ENCODE data around the gene AADAC. TPM values are rescaled to one million over a fixed set of nuclear protein-coding genes. Genes with fewer than 3 reads are reported as not detected.

Gene AADAC
- total RNA-seq, 4 donors from 2014 or later, result not detected

GRCh38 chr3:151794080-151794479 is 19.8 kb upstream of the AADAC start:
- Histone ChIP-seq H3K36me3 (no peaks in the 10 kb centered on the region), H3K27ac (replicated peaks in 1 of 4) (no peak overlapping the region), H3K4me1 (no peaks in the 10 kb centered on the region), H3K9me3 (no peaks in the 10 kb centered on the region), H3K27me3 (no peaks in the 10 kb centered on the region), H3K4me3 (no peak overlapping the region)
- 84% methylated on average over 2 of the region's 2 CpGs for WGBS
- intact Hi-C loops (cut with DNase I), result no loop called here
- no peak for DNase-seq (ENCODE audit: extremely low spot score)
- TF ChIP-seq, protein P1, sequence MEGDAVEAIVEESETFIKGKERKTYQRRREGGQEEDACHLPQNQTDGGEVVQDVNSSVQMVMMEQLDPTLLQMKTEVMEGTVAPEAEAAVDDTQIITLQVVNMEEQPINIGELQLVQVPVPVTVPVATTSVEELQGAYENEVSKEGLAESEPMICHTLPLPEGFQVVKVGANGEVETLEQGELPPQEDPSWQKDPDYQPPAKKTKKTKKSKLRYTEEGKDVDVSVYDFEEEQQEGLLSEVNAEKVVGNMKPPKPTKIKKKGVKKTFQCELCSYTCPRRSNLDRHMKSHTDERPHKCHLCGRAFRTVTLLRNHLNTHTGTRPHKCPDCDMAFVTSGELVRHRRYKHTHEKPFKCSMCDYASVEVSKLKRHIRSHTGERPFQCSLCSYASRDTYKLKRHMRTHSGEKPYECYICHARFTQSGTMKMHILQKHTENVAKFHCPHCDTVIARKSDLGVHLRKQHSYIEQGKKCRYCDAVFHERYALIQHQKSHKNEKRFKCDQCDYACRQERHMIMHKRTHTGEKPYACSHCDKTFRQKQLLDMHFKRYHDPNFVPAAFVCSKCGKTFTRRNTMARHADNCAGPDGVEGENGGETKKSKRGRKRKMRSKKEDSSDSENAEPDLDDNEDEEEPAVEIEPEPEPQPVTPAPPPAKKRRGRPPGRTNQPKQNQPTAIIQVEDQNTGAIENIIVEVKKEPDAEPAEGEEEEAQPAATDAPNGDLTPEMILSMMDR (IDR thresholded peaks at IDR 0.05), result no peak
- no peak for TF ChIP-seq POLR2AphosphoS5 (IDR thresholded peaks at IDR 0.05)
- TF ChIP-seq EP300 (IDR thresholded peaks at IDR 0.05), result no peak
- no peak for TF ChIP-seq POLR2A (IDR thresholded peaks at IDR 0.05; ENCODE audit: low read depth)

DNA sequence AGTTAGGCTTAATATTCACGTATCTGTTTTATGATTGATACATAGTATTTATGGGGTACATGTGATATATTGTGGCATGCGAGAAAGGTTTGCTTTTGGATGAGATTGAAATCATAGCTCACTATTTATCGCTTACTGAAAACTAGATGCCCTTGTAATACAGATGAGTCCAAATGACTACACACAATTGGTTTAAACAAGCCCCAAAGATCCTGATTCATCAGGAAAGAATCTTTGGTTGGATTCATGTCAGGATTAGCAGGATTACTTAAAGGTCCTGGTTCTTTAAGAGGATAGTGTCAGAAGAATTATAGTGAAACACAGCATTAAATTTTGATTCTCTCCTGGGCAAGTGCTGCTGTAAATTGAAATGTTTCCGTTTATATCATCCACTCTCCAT is 18.6 kb upstream of the AADAC start:
- H3K27ac ChIP-seq (replicated peaks in 1 of 4), result no peak overlapping the region
- H3K36me3 ChIP-seq, result no peaks in the 10 kb centered on the region

DNA sequence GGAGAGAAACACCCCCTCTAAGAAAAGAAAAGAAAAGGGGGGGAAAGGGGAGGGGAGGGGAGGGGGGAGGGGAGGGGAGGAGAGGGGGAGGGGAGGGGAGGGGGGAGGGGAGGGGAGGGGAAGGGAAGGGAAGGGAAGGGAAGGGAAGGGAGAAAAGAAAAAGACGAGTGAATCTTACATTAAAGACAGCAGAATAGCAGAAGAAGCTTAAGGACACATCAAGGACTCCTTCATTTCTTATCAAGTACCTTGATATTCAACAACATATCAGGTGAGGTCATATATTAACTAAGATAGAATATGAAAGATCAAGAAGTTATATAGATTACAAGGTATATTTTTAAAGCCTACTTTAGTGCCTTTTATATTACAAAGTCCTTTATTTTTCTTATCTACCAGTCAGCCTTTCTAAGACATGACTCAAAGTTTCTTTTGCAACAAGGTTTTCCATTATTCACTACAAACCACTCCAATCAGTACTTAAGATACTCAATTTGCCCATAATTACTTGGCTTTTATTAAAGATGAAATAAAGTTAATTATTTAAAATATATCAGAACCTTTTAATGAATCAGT is 17.7 kb upstream of the AADAC start:
- no peak for TF ChIP-seq POLR2A (IDR thresholded peaks at IDR 0.05; ENCODE audit: low read depth)
- TF ChIP-seq, protein P1 (IDR thresholded peaks at IDR 0.05), result no peak
- TF ChIP-seq POLR2AphosphoS5 (IDR thresholded peaks at IDR 0.05), result no peak
- no peak for TF ChIP-seq EP300 (IDR thresholded peaks at IDR 0.05)
- WGBS, result 67% methylated on average over 1 of the region's 1 CpG
- no peak for DNase-seq (ENCODE audit: extremely low spot score)
- Histone ChIP-seq H3K36me3 (no peaks in the 10 kb centered on the region), H3K27me3 (no peaks in the 10 kb centered on the region), H3K27ac (replicated peaks in 1 of 4) (no peak overlapping the region), H3K9me3 (no peaks in the 10 kb centered on the region), H3K4me3 (no peak overlapping the region), H3K4me1 (no peaks in the 10 kb centered on the region)
- intact Hi-C loops (cut with DNase I), result no loop called here

More for the DNA sequence above, 18.6 kb upstream of the AADAC start:
- intact Hi-C loops (cut with DNase I), result no loop called here
- H3K9me3 ChIP-seq, result no peaks in the 10 kb centered on the region
- WGBS, result 65% methylated on average over 4 of the region's 4 CpGs
- no peak overlapping the region for H3K4me3 ChIP-seq
- no peaks in the 10 kb centered on the region for H3K4me1 ChIP-seq
- no peak for DNase-seq (ENCODE audit: extremely low spot score)
- TF ChIP-seq EP300 (IDR thresholded peaks at IDR 0.05) (no peak), POLR2AphosphoS5 (IDR thresholded peaks at IDR 0.05) (no peak), POLR2A (IDR thresholded peaks at IDR 0.05; ENCODE audit: low read depth) (no peak)
- TF ChIP-seq, protein P1 (IDR thresholded peaks at IDR 0.05), result no peak
- no peaks in the 10 kb centered on the region for H3K27me3 ChIP-seq

- Histone ChIP-seq H3K27me3 (no peaks in the 10 kb centered on the region), H3K4me3 (no peak overlapping the region), H3K4me1 (no peaks in the 10 kb centered on the region), H3K27ac (replicated peaks in 1 of 4) (no peak overlapping the region), H3K9me3 (no peaks in the 10 kb centered on the region), H3K36me3 (no peaks in the 10 kb centered on the region)
- TF ChIP-seq POLR2AphosphoS5 (IDR thresholded peaks at IDR 0.05) (no peak), POLR2A (IDR thresholded peaks at IDR 0.05; ENCODE audit: low read depth) (no peak), EP300 (IDR thresholded peaks at IDR 0.05) (no peak)
- TF ChIP-seq, protein P1 (IDR thresholded peaks at IDR 0.05), result no peak
- no peak for DNase-seq (ENCODE audit: extremely low spot score)
- WGBS, result 74% methylated on average over 2 of the region's 2 CpGs
- intact Hi-C loops (cut with DNase I), result no loop called here
Measured at GRCh38 chr3:151798466-151798865, 15.4 kb upstream of the AADAC start.

GRCh38 chr3:151800431-151800830 is 13.5 kb upstream of the AADAC start:
- TF ChIP-seq, protein P1 (IDR thresholded peaks at IDR 0.05), result no peak
- TF ChIP-seq POLR2AphosphoS5 (IDR thresholded peaks at IDR 0.05) (no peak), EP300 (IDR thresholded peaks at IDR 0.05) (no peak), POLR2A (IDR thresholded peaks at IDR 0.05; ENCODE audit: low read depth) (no peak)
- H3K4me1 ChIP-seq, result peaks cover 0 to 10% (median 4%) of the 10 kb centered on the region in 4 donors
- H3K36me3 ChIP-seq, result no peaks in the 10 kb centered on the region
- H3K27me3 ChIP-seq, result no peaks in the 10 kb centered on the region
- WGBS, result 79% methylated on average over 2 of the region's 2 CpGs
- no peak overlapping the region for H3K4me3 ChIP-seq
- H3K9me3 ChIP-seq, result no peaks in the 10 kb centered on the region
- H3K27ac ChIP-seq (replicated peaks in 1 of 4), result no peak overlapping the region
- intact Hi-C loops (cut with DNase I), result no loop called here
- DNase-seq (ENCODE audit: extremely low spot score), result no peak
